Common myeloid progenitor, CD34-positive (primary cell): Measurements from ENCODE around the gene UCK1.

Source experiments
- CTCF ChIA-PET: fragments of 350-600 bp; sonication (Branson Sonifier 250); formaldehyde crosslinking; loops from one replicate; lab custom pipeline; 2021; ENCODE audit warnings: antibody characterized with exemption; lab: Charles Lee
- POLR2A ChIA-PET: fragments of 350-600 bp; sonication (Branson Sonifier 250); formaldehyde crosslinking; loops from one replicate; lab custom pipeline; 2021; ENCODE audit warnings: antibody characterized with exemption; lab: Charles Lee
- DNase-seq, 3 donors: peaks; one replicate each; pipeline versions ENCODE4 v3.0.0 to v3.0.0-alpha.2; 2013
- H3K27ac ChIP-seq, 2 experiments: 1 replicate in 1 of 2; 2 replicates in 1 of 2; pipeline ENCODE4 v1.7.0; 2013; ENCODE audit warnings: inconsistent platforms in 2 of 2, low read length in 2 of 2, mild to moderate bottlenecking in 2 of 2, low read depth in 1 of 2, moderate library complexity in 1 of 2; ENCODE audit not compliant: severe bottlenecking in 2 of 2, insufficient read depth in 1 of 2, poor library complexity in 1 of 2
- H3K27me3 ChIP-seq, 5 experiments: replicated peaks in 2 of 5; 1 replicate in 3 of 5; 2 replicates in 2 of 5; pipeline versions ENCODE4 v1.6.1 to v1.7.0; 2013; ENCODE audit warnings: low read length in 4 of 5, mild to moderate bottlenecking in 2 of 5, moderate library complexity in 2 of 5, inconsistent platforms in 1 of 5; ENCODE audit not compliant: insufficient read depth in 5 of 5, control insufficient read depth in 4 of 5
- H3K36me3 ChIP-seq, 4 experiments: 1 replicate in 2 of 4; 2 replicates in 2 of 4; pipeline versions ENCODE4 v1.6.1 to v1.7.0; 2013; ENCODE audit warnings: low read length in 3 of 4, control low read depth in 1 of 4, mild to moderate bottlenecking in 1 of 4; ENCODE audit not compliant: control insufficient read depth in 4 of 4, insufficient read depth in 4 of 4
- H3K4me1 ChIP-seq, 4 experiments: 1 replicate in 3 of 4; 2 replicates in 1 of 4; pipeline versions ENCODE4 v1.6.1 to v1.7.1; 2013; ENCODE audit warnings: low read length in 3 of 4, mild to moderate bottlenecking in 3 of 4, control low read depth in 1 of 4, inconsistent platforms in 1 of 4, moderate library complexity in 1 of 4; ENCODE audit not compliant: control insufficient read depth in 4 of 4, insufficient read depth in 4 of 4; ENCODE audit errors: control extremely low read depth in 1 of 4
- H3K4me3 ChIP-seq, 7 experiments: 1 replicate in 4 of 7; 2 replicates in 3 of 7; pipeline versions ENCODE4 v1.5.1 to v1.7.0; 2013; ENCODE audit warnings: mild to moderate bottlenecking in 7 of 7, low read length in 6 of 7, moderate library complexity in 6 of 7, inconsistent platforms in 2 of 7, low read depth in 2 of 7, control low read depth in 1 of 7; ENCODE audit not compliant: insufficient read depth in 4 of 7, control insufficient read depth in 1 of 7; ENCODE audit errors: extremely low read depth in 1 of 7
- H3K9me3 ChIP-seq, 5 experiments: 1 replicate in 4 of 5; 2 replicates in 1 of 5; pipeline versions ENCODE4 v1.6.1 to v1.7.1; 2013; ENCODE audit warnings: low read length in 4 of 5, mild to moderate bottlenecking in 2 of 5, inconsistent platforms in 1 of 5, low read depth in 1 of 5, moderate library complexity in 1 of 5; ENCODE audit not compliant: control insufficient read depth in 4 of 5, insufficient read depth in 2 of 5; ENCODE audit errors: control extremely low read depth in 1 of 5
- WGBS: methylation state at CpG from one replicate; pipeline ENCODE4 v1.1.5; 2013; ENCODE audit not compliant: insufficient coverage; 5-methylcytosine and 5-hydroxymethylcytosine counted together

UCK1 gene

DNA sequence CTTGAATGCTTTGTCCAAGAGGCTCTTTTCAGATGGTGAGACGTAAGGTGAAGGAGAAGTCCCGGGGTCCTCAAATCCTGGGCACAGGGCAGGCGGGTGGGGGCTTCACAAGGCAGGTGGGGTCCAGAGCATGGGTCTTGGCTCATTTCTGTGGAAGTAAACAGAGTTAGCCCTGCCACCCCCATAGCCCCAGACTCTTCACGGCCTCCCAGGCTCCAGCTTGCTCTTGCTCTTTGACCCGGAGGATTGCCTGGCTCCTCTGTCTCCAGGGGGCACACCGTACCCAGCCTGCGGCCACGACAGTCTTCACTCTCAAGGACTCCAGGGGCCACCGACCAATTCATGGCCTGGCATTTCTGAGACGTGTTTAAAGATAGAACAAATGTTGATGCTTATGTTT lies 57.2 kb downstream of the UCK1 start:
- no peak overlapping the region for H3K27ac ChIP-seq
- ChIA-PET POLR2A (no interaction called here), CTCF (interaction anchor here (1.5 kb wide), 1 partner anchor 124 kb away, joined by 3 read pairs; no protein-coding TSS in a partner anchor)
- peaks cover 37 to 96% (median 84%) of the 10 kb centered on the region in 4 experiments for H3K36me3 ChIP-seq
- WGBS, result 98% methylated on average over 7 of the region's 10 CpGs
- no peaks in the 10 kb centered on the region for H3K4me1 ChIP-seq
- H3K27me3 ChIP-seq, result no peaks in the 10 kb centered on the region
- H3K9me3 ChIP-seq, result peaks cover 0 to 5% (median 0%) of the 10 kb centered on the region in 5 experiments
- no peak for DNase-seq
- H3K4me3 ChIP-seq, result no peak overlapping the region
